ENCODE results near the gene KCNAB2. TPM values are rescaled to one million over a fixed set of nuclear protein-coding genes. Genes with fewer than 3 reads are reported as not detected.

The KCNAB2 gene
- total RNA-seq, 4 donors from 2014 or later, result 4.2 to 12.0 (median 10.0) TPM

GRCh38 chr1:6086358-6086757 lies 40.7 kb downstream of the KCNAB2 start:
- TF ChIP-seq, protein P1, sequence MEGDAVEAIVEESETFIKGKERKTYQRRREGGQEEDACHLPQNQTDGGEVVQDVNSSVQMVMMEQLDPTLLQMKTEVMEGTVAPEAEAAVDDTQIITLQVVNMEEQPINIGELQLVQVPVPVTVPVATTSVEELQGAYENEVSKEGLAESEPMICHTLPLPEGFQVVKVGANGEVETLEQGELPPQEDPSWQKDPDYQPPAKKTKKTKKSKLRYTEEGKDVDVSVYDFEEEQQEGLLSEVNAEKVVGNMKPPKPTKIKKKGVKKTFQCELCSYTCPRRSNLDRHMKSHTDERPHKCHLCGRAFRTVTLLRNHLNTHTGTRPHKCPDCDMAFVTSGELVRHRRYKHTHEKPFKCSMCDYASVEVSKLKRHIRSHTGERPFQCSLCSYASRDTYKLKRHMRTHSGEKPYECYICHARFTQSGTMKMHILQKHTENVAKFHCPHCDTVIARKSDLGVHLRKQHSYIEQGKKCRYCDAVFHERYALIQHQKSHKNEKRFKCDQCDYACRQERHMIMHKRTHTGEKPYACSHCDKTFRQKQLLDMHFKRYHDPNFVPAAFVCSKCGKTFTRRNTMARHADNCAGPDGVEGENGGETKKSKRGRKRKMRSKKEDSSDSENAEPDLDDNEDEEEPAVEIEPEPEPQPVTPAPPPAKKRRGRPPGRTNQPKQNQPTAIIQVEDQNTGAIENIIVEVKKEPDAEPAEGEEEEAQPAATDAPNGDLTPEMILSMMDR (IDR thresholded peaks at IDR 0.05), result no peak
- no peak for TF ChIP-seq POLR2A (IDR thresholded peaks at IDR 0.05)

GRCh38 chr1:6086762-6087376 lies 41.2 kb downstream of the KCNAB2 start:
- DNase-seq (ENCODE audit: low spot score in 2 of 2), result no peak
- intact Hi-C loops (cut with DNase I; ENCODE audit: low total_unique reads), result no loop called here
- 72 to 80% methylated on average over 15 of the region's 15 CpGs for WGBS, 2 donors
- no peak overlapping the region for H3K4me3 ChIP-seq (ENCODE audit: low read depth, poor library complexity, severe bottlenecking)
- TF ChIP-seq, protein P1 (IDR thresholded peaks at IDR 0.05), result no peak
- TF ChIP-seq POLR2A (IDR thresholded peaks at IDR 0.05), result no peak

More at GRCh38 chr1:6086358-6086757, 40.7 kb downstream of the KCNAB2 start:
- 68 to 76% methylated on average over 13 of the region's 13 CpGs for WGBS, 2 donors
- intact Hi-C loops (cut with DNase I; ENCODE audit: low total_unique reads), result no loop called here
- H3K4me3 ChIP-seq (ENCODE audit: low read depth, poor library complexity, severe bottlenecking), result no peak overlapping the region
- no peak for DNase-seq (ENCODE audit: low spot score in 2 of 2)

- no peak overlapping the region for H3K4me3 ChIP-seq (ENCODE audit: low read depth, poor library complexity, severe bottlenecking)
- WGBS, 2 donors, result 80 to 90% methylated on average over 12 to 14 of the region's 14 CpGs
- TF ChIP-seq POLR2A (IDR thresholded peaks at IDR 0.05), result no peak
- TF ChIP-seq, protein P1 (IDR thresholded peaks at IDR 0.05), result no peak
- intact Hi-C loops (cut with DNase I; ENCODE audit: low total_unique reads), result no loop called here
- no peak for DNase-seq (ENCODE audit: low spot score in 2 of 2)
These were observed 41.7 kb downstream of the KCNAB2 start for GRCh38 chr1:6087377-6087772.

DNA sequence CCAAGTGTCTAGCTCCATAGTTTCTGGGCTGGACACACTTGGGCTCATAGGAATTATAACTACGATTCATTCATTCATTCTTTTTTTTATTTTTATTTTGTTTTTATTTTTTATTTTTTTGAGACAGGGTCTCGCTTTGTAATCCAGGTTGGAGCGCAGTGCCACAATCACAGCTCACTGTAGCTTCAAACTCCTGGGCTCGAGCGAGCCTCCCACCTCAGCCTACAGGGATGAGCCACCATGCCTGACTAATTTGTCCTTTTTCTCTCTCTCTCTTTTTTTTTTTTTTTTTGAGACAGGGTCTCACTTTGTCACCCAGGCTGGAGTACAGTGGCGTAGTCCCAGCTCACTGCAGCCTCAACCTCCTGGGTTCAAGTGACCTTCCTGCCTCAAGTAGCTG lies 42.3 kb downstream of the KCNAB2 start:
- H3K4me3 ChIP-seq (ENCODE audit: low read depth, poor library complexity, severe bottlenecking), result no peak overlapping the region
- TF ChIP-seq, protein P1 (IDR thresholded peaks at IDR 0.05), result no peak
- no peak for TF ChIP-seq POLR2A (IDR thresholded peaks at IDR 0.05)
- intact Hi-C loops (cut with DNase I; ENCODE audit: low total_unique reads), result no loop called here
- WGBS, 2 donors, result 94 to 98% methylated on average over 6 of the region's 6 CpGs
- no peak for DNase-seq (ENCODE audit: low spot score in 2 of 2)

GRCh38 chr1:6088956-6089355 lies 43.3 kb downstream of the KCNAB2 start:
- 76 to 81% methylated on average over 14 to 19 of the region's 19 CpGs for WGBS, 2 donors
- H3K4me3 ChIP-seq (ENCODE audit: low read depth, poor library complexity, severe bottlenecking), result no peak overlapping the region
- intact Hi-C loops (cut with DNase I; ENCODE audit: low total_unique reads), result no loop called here
- DNase-seq (ENCODE audit: low spot score in 2 of 2), result no peak
- no peak for TF ChIP-seq POLR2A (IDR thresholded peaks at IDR 0.05)
- TF ChIP-seq, protein P1 (IDR thresholded peaks at IDR 0.05), result no peak

- no peak for DNase-seq (ENCODE audit: low spot score in 2 of 2)
- 91 to 97% methylated on average over 6 to 17 of the region's 18 CpGs for WGBS, 2 donors
- TF ChIP-seq POLR2A (IDR thresholded peaks at IDR 0.05), result no peak
- TF ChIP-seq, protein P1 (IDR thresholded peaks at IDR 0.05), result no peak
- intact Hi-C loops (cut with DNase I; ENCODE audit: low total_unique reads), result no loop called here
- no peak overlapping the region for H3K4me3 ChIP-seq (ENCODE audit: low read depth, poor library complexity, severe bottlenecking)
These were observed 44.6 kb downstream of the KCNAB2 start for GRCh38 chr1:6090288-6090687.

All from lower leg skin (tissue), 4 donors.